HG03469 (cell line): ENCODE measurements around the gene TUBAL3.

Experiments
- ATAC-seq: cut with Tn5 transposase; IDR thresholded peaks from one replicate; pipeline ENCODE4 v1.9.1; 2021; ENCODE audit warnings: mild to moderate bottlenecking, moderate library complexity, moderate number of reproducible peaks; ENCODE audit not compliant: unreplicated experiment

Gene TUBAL3

GRCh38 chr10:5404208-5405041, at the start of gene TUBAL3:
Gene TUBAL3, minus strand, starts transcription at chr10:5404828. Its CDS starts 36 bp downstream, at chr10:5404792.
- ATAC-seq, result no peak

DNA sequence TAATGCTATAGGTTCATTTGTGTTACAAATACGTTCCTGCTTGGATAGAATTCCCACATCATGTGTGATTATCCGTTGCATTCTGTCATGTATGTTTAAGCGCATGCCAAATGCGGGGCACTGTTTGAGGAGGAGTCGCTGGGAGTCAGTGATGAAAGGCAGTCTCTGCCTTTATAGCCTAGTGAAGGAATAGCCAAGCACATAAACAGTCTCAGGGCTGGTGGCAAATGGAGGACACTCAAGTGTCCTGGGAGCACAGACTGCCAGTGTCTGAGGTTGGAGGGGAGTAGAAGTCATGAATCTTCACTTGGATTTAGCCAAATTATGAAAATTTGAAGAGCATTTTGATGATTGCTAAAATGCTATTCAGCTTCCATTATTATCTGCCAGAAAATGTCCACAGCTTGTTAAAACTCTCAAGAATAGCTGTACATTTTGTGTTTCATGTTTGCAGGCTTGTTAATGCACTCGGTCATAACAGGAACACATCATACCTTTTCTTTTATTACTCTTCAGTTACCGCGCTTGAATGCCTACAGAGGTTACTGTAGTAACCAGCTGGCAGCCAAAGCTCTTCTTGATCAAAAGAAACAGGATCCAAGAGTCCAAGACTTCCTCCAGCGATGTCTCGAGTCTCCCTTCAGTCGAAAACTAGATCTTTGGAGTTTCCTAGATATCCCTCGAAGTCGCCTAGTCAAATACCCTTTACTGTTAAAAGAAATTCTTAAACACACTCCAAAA, 49.3 kb upstream of the TUBAL3 start:
- no peak for ATAC-seq

GRCh38 chr10:5450605-5451384, 46.2 kb upstream of the TUBAL3 start:
- ATAC-seq, result no peak

DNA sequence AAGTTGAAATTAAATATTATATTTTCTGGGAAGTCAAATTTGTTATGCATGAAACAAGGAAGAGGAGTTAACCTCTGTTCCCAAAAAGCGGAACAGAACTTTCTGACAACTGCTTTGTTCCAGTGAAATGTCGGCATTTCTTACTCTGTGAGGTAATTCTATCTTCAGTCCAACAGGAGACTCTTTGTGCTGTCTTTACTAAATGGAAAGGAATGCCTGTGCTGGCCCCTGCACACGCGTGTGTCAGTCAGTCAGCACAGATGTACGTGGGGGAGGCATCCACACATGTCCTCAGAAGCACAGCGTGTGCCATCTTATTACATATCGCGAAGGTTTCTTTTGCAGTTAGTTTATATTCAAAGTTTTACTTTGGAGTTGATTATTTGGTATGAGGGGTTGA, 45.2 kb upstream of the TUBAL3 start:
- no peak for ATAC-seq

DNA sequence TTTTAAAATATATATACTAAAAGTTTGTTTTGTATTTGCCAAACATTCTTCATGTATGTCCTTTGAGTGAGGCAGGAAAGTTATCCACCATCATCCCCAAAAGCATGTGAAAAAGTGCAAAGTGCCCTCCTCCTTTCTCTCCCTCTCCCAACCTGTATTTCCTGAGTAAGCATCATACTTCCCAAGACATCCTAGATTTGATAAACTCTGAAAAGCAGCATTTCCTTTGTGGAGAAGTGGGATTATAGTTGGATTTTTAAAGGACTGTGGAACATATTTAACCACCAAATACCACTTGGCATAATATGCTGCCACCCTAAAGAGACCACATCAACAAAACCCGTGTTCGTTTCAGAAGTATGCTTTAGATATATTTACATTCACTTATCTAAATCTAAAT, 44.6 kb upstream of the TUBAL3 start:
- ATAC-seq, result no peak

GRCh38 chr10:5448333-5449001, 43.8 kb upstream of the TUBAL3 start:
- no peak for ATAC-seq

DNA sequence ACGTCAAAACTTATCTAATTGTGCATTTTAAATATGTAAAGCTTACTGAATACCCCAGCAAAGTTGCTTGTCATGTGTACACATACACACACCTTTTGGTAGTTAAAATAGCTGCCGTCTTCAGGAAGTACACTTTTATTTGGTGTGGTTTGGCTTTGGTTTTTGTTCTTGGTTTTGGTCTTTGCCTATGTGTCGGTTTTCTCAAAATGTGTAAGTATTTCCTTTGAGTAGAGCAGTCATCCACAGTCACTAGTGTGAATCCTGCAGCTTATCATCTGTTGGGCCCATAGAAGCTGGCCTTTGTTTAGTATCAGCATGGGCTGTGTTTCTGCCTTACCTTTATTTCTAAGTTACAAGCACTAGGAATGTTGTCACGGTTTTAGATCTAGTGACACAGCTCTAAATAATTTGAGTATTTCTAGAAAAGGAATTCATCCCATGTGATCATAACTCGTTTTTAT, 43.0 kb upstream of the TUBAL3 start:
- peak; percentile 45 for ATAC-seq

DNA sequence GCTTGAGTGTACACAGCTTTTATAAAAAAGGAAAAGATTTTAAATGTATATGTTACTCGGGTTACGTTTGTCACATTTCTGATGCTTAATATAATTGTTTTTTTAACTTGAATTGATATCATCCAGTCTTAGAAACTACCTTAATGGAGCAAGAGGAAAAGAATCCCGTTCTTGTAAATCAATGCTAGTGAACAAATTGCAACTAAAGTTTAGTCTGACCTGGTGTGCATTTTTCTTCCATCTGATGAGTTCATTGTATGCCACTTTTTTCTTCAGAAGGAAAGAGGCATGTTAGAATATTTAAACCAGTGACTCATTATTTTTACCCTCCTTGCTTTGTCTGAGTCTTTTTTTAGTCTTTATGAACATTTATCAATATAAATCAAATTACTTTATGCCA, 42.4 kb upstream of the TUBAL3 start:
- no peak for ATAC-seq

DNA sequence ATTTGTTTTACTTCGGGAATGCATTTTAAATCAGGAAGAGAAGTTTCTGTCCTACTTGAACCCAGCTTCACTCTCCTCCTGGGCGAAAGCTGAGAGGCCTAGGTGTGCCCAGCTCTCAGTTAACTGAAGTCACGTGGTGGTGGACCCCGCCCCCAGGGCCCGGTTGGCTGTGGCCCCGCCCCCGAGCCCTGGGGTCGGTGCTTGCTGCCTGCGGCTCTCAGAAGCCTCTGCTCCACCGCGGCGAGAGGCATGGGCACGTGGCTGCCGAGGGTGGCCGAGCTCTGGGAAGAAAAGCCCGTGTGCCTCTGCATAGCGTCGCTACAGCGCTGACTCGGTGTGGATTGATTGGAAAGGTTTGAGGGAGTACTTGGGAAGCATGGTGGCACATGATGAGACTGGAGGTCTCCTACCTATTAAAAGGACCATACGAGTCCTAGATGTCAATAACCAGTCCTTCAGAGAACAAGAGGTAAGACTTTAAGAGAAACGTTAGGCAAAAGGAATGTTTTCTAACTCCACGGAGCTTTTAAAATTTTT, 41.8 kb upstream of the TUBAL3 start:
- ATAC-seq, result no peak

DNA sequence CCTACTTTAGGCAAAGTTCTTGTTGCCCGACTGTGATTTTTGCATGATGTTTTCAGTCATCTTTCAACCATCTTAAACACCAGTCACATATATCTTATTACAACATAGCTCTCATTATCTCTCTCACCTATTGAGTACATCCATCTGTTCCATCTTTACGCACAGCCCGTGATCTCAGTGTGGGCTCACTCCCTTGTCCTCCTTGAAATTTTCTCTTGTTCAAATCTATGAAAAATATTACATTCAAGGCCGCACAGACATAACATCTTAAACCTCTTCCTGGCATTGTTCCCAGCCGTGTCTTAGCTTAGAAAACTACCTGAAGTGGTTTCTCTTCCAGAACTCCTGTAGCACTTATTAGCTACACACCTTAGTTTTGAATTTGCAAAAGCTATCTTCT, 40.4 kb upstream of the TUBAL3 start:
- ATAC-seq, result no peak

- ATAC-seq, result peak; percentile 59
These were observed 38.8 kb upstream of the TUBAL3 start for GRCh38 chr10:5443429-5443828.

GRCh38 chr10:5442990-5443370, 38.4 kb upstream of the TUBAL3 start:
- peak; percentile 5 for ATAC-seq

DNA sequence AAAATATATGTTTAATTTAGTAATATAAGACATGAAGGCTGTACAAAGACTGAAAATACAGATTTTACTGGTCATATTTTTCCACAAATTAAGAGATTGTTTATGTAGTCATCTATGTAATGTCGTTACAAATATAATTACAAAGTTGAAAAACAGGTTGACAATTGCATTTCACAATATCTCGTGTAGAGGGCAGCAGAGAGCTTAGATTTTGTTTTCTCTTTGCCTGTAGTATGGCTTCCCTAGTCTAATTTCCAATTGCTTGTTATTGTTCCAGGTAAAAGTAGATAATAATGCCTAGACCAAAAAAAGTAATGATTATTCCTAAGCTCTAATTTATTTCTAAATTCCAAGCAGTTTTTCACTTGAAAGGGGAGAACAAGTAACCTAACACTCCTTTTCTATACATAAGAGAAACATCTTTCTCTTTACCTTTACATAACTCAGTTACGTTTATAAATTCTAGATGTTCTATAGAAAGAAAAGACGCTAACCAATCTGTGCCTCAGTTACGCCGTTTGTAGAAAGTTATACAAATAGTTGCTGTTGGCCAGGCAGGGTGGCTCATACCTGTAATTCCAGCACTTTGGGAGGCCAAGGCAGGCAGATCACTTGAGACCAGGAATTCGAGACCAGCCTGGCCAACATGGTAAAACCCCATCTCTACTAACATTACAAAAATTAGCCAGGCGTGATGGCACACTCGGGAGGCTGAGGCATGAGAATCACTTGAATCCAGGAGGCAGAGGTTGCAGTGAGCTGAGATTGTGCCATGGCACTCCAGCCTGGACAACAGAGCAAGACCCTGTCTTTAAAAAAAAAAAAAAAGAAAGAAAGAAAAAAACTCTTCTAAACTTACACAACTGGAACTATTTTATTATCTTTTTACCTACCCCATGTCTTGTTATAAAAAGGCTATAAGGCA, 37.7 kb upstream of the TUBAL3 start:
- no peak for ATAC-seq

- no peak for ATAC-seq
These were observed 36.5 kb upstream of the TUBAL3 start for GRCh38 chr10:5441106-5441505.

GRCh38 chr10:5440206-5440605, 35.6 kb upstream of the TUBAL3 start:
- ATAC-seq, result no peak

DNA sequence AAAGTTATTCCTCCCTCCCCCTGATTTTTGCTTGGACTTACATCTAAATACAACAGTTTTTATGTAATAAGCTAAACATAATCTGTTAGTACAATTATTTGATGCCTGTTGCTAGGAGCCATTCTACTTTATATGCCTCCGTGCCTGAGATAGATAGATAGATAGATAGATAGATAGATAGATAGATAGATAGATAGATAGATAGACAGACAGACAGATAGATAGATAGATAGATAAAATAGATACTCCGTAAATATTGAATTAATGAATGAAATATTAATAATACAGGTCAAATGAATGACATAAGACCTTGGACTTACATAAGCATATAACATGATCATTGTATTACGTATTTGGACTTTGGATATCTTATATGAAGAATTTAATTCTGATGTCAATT, 30.7 kb upstream of the TUBAL3 start:
- ATAC-seq, result no peak

- ATAC-seq, result no peak
These were observed 29.6 kb upstream of the TUBAL3 start for GRCh38 chr10:5434017-5434753.

DNA sequence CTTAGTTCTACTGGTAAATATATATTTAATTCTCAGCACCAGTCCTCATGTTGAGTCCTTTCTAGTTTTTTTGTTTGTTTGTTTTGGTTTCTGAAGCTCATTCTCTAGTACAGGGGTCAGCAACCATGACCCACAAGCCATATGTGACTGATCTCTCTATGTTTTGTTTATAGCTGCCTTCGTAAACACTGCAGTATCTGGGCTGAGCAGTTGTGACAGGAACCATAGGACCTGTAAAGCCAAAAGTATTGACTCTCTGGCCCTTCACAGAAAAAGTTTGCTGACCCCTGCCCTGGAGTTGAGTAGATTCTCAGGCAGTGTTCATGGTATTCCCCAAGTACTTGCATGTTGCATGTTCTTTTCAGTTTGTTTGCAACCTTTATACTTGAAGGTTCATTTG, 28.6 kb upstream of the TUBAL3 start:
- ATAC-seq, result no peak

GRCh38 chr10:5428133-5428532, 23.5 kb upstream of the TUBAL3 start:
- no peak for ATAC-seq
